ENCODE results near the gene PAQR4. TPM values are rescaled to one million over a fixed set of nuclear protein-coding genes. Genes with fewer than 3 reads are reported as not detected.

The PAQR4 gene
- total and polyA plus RNA-seq, 2 experiments from 2014 or later = 3.1 to 11.0 TPM

DNA sequence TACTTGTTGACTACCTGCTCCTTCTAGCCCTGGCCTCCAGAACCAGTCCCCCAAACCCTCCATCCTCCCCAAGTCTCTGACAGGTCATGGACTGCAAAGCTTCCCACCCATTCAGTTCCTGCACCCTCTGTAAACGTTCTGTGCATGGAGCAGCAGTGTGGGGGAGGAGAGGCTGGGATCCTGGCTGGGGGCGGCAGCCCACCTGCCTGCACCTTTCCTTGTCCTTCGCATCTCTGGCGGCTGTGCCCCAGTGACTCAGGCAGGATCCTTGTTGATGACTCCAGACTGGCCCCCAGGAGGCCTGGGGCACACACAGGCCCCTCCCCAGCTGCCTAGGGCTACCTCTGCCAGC lies 12.7 kb downstream of the PAQR4 start:
- peaks cover 8% of the 10 kb centered on the region for H3K4me1 ChIP-seq (ENCODE audit: low read depth)
- peak overlapping the region; percentile 19 for H3K27ac ChIP-seq
- TF ChIP-seq, protein P1, sequence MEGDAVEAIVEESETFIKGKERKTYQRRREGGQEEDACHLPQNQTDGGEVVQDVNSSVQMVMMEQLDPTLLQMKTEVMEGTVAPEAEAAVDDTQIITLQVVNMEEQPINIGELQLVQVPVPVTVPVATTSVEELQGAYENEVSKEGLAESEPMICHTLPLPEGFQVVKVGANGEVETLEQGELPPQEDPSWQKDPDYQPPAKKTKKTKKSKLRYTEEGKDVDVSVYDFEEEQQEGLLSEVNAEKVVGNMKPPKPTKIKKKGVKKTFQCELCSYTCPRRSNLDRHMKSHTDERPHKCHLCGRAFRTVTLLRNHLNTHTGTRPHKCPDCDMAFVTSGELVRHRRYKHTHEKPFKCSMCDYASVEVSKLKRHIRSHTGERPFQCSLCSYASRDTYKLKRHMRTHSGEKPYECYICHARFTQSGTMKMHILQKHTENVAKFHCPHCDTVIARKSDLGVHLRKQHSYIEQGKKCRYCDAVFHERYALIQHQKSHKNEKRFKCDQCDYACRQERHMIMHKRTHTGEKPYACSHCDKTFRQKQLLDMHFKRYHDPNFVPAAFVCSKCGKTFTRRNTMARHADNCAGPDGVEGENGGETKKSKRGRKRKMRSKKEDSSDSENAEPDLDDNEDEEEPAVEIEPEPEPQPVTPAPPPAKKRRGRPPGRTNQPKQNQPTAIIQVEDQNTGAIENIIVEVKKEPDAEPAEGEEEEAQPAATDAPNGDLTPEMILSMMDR (IDR thresholded peaks at IDR 0.05; ENCODE audit: low read depth, low read length) = no peak
- no peak overlapping the region for H3K4me3 ChIP-seq
- no peaks in the 10 kb centered on the region for H3K36me3 ChIP-seq
- no peak for DNase-seq (ENCODE audit: low read depth in 1 of 2, low spot score in 1 of 2)
- H3K9me3 ChIP-seq (ENCODE audit: low read depth) = no peaks in the 10 kb centered on the region
- H3K27me3 ChIP-seq = no peaks in the 10 kb centered on the region

DNA sequence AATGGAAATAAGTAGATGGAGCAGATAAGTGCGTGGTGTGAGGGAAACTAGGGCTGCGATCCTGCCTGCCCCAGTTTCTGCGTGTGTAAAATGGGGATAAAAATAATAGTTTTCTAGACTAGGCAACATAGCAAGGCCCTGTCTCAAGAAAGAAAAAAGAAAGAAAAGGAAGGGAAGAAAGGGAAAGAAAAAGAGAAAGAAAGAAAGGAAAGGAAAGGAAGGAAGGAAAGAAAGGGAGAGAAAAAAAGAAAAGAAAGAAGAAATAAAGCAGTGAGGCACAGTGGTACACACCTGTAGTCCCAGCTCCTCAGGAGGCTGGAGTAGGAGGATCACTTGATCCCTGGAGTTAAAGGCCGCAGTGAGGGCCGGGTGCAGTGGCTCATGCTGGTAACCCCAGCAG lies 13.3 kb downstream of the PAQR4 start:
- peaks cover 11% of the 10 kb centered on the region for H3K4me1 ChIP-seq (ENCODE audit: low read depth)
- DNase-seq (ENCODE audit: low read depth in 1 of 2, low spot score in 1 of 2) = no peak
- no peaks in the 10 kb centered on the region for H3K36me3 ChIP-seq
- no peaks in the 10 kb centered on the region for H3K27me3 ChIP-seq
- no peak overlapping the region for H3K4me3 ChIP-seq
- no peaks in the 10 kb centered on the region for H3K9me3 ChIP-seq (ENCODE audit: low read depth)
- TF ChIP-seq, protein P1 (IDR thresholded peaks at IDR 0.05; ENCODE audit: low read depth, low read length) = no peak
- no peak overlapping the region for H3K27ac ChIP-seq

DNA sequence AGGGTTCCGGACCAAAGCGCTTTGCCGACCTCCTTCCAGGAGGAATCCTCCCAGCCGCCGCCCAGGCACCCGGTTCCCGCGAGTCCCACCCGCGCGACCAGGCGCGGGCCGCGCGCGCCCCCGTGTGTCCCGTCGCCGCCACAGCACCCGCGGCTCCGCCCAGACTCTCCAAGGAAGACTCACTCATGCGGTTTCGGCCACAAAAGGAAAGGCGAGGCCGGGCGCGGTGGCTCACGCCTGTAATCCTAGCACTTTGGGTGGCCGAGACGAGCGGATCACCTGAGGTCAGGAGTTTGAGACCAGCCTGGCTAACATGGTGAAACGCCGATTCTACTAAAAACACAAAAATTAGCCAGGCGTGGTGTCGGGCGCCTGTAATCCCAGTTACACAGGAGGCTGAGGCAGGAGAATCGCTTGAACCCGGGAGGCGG lies 14.6 kb downstream of the PAQR4 start:
- Histone ChIP-seq H3K27me3 (no peaks in the 10 kb centered on the region), H3K36me3 (no peaks in the 10 kb centered on the region), H3K27ac (no peak overlapping the region), H3K9me3 (ENCODE audit: low read depth) (no peaks in the 10 kb centered on the region), H3K4me1 (ENCODE audit: low read depth) (peaks cover 23% of the 10 kb centered on the region), H3K4me3 (no peak overlapping the region)
- DNase-seq (ENCODE audit: low read depth in 1 of 2, low spot score in 1 of 2) = peak; percentile 80 to 82
- TF ChIP-seq, protein P1 (IDR thresholded peaks at IDR 0.05; ENCODE audit: low read depth, low read length) = peak; percentile 86

DNA sequence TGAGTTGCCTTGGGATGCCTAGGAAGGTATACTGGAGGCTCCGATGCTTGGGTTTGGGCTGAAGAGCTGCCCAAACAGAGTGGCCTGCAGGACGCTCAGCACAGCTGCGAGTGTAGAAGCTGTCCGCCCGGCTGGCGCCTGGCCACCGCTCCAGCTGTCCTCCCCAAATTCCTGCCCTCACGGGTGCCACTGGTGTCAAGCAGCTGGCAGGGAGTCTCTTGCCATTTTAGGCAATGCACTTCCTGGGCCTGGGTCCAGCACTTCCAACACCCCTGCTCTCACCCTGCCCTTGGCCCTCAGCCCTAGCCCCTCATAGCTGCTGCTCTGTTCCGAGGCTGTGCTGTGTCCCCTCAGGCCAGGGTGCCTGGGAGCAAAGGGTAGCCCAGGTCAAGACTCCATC lies 16.3 kb downstream of the PAQR4 start:
- no peaks in the 10 kb centered on the region for H3K36me3 ChIP-seq
- H3K9me3 ChIP-seq (ENCODE audit: low read depth) = no peaks in the 10 kb centered on the region
- DNase-seq (ENCODE audit: low read depth in 1 of 2, low spot score in 1 of 2) = no peak
- peaks cover 23% of the 10 kb centered on the region for H3K4me1 ChIP-seq (ENCODE audit: low read depth)
- TF ChIP-seq, protein P1 (IDR thresholded peaks at IDR 0.05; ENCODE audit: low read depth, low read length) = no peak
- no peak overlapping the region for H3K4me3 ChIP-seq
- no peak overlapping the region for H3K27ac ChIP-seq
- no peaks in the 10 kb centered on the region for H3K27me3 ChIP-seq

DNA sequence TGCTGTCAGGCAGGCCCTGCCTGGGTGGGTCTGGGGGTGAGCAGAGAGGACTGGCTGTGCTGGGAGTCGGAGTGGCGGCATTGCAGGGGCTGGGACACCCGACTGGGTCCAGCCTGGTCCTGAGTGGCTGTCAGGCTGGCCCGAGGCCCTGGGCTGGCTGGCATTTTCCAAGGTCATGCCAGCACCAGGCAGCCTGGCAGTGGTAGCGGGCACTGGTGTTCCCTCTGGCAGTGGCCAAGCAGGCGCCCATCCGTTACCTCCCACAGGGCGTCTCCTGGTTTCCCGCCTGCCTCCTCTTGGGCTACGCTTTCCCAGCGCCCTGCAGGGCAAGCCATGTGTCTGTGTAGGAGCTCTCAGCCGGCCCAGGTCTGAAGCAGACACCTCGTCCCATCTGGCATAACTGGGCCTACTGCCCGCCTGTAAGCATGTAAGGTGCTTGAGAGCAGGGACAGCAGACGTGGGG lies 16.8 kb downstream of the PAQR4 start:
- TF ChIP-seq, protein P1 (IDR thresholded peaks at IDR 0.05; ENCODE audit: low read depth, low read length) = no peak
- no peak for DNase-seq (ENCODE audit: low read depth in 1 of 2, low spot score in 1 of 2)
- no peak overlapping the region for H3K27ac ChIP-seq
- H3K4me1 ChIP-seq (ENCODE audit: low read depth) = peaks cover 21% of the 10 kb centered on the region
- H3K27me3 ChIP-seq = no peaks in the 10 kb centered on the region
- no peaks in the 10 kb centered on the region for H3K36me3 ChIP-seq
- H3K9me3 ChIP-seq (ENCODE audit: low read depth) = no peaks in the 10 kb centered on the region
- no peak overlapping the region for H3K4me3 ChIP-seq
